Calu3 (cell line): Measurements from ENCODE around the gene PRPF40A. TPM values are rescaled to one million over a fixed set of nuclear protein-coding genes. Genes with fewer than 3 reads are reported as not detected.

Source experiments
- BruUV-seq: library from RNA; stranded (reverse); fragments of 400-500 nt; replicated peaks from 2 replicates; lab custom pipeline; 2021; lab: Mats Ljungman, UMichigan
- CTCF ChIA-PET: fragments of 300-600 bp; sonication (Branson Sonifier 250); formaldehyde crosslinking; loops from one replicate; lab custom pipeline; 2022; ENCODE audit warnings: antibody characterized with exemption; lab: Charles Lee
- DNase-seq: peaks from one replicate; pipeline ENCODE4 v3.0.0; 2022
- H3K27ac Mint-ChIP-seq: one replicate; pipeline ENCODE4 v1.8.0; 2022; ENCODE audit warnings: mixed read lengths; ENCODE audit not compliant: unreplicated experiment
- H3K27me3 Mint-ChIP-seq: one replicate; pipeline ENCODE4 v1.8.0; 2022; ENCODE audit warnings: mixed read lengths; ENCODE audit not compliant: unreplicated experiment
- H3K36me3 Mint-ChIP-seq: one replicate; pipeline ENCODE4 v1.8.0; 2022; ENCODE audit warnings: mild to moderate bottlenecking, moderate library complexity, mixed read lengths; ENCODE audit not compliant: insufficient read depth, unreplicated experiment
- H3K4me1 Mint-ChIP-seq: one replicate; pipeline ENCODE4 v1.8.0; 2022; ENCODE audit warnings: mild to moderate bottlenecking, low read depth, mixed read lengths; ENCODE audit not compliant: unreplicated experiment
- H3K4me3 Mint-ChIP-seq: one replicate; pipeline ENCODE4 v1.8.0; 2022; ENCODE audit warnings: mild to moderate bottlenecking, low read depth, moderate library complexity, mixed read lengths; ENCODE audit not compliant: unreplicated experiment
- H3K9me3 Mint-ChIP-seq: one replicate; pipeline ENCODE4 v1.8.0; 2022; ENCODE audit warnings: low read depth, mixed read lengths; ENCODE audit not compliant: unreplicated experiment
- intact Hi-C: fragments of 100-400 bp; cut with micrococcal nuclease; formaldehyde crosslinking; loops from one replicate; pipeline ENCODE4 v1.10.0; 2022; ENCODE audit not compliant: unreplicated experiment
- total RNA-seq: library from RNA; stranded (reverse); gene quantifications from 2 replicates; pipeline ENCODE4 v1.2.3, GENCODE V29; 2022
- TF ChIP-seq, protein P1 (sequence below): fragments of 200-600 bp; IDR thresholded peaks from one replicate; pipeline ENCODE4 v1.8.0; 2022; ENCODE audit warnings: antibody characterized with exemption; ENCODE audit not compliant: unreplicated experiment

PRPF40A gene
- total RNA-seq, 1 experiment from 2014 or later = 118 TPM

DNA sequence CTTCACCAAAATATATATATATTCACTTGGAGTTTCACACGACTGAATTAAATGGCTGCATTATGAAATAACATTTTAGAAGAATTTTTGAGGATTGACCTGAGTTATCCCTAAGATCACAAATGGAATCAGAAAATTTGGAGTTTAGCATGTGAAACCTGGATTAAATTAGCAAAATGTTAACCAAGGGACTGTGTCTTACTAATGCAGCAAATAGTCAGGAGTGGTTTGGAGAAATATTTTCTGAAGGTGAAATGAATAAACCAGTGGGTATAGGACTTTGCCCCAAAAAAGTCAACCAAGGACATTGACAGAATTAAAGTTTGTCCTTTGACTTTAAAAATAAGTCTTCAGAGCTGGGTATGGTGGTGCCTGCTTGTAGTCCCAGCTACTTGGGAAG is 111.2 kb downstream of the PRPF40A start:
- no peak overlapping the region for H3K27ac Mint-ChIP-seq
- no TSS peak for BruUV-seq
- CTCF ChIA-PET = interaction anchor here (0.7 kb wide), 1 partner anchor 11 kb away, joined by 4 read pairs; no protein-coding TSS in a partner anchor

DNA sequence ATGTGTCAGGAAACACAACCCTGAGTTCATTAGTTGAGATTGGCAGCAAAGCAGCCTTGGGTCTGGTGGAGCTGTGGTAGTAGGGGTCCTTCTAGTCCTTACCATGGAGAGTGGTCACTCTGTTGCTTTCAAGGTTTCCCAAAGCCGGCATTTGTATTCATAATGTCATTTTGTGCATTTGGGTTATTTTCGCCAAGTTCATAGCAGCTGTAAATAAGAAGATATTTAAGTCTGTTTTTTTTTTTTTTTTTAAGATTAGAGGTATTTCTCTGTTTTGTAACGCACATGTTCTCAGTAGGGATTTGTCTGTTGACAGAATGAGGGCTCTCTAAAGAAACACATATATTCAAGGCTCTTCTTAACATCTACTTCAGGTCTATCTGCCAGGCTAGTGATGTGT is 114.1 kb downstream of the PRPF40A start:
- CTCF ChIA-PET = no interaction called here
- TF ChIP-seq, protein P1, sequence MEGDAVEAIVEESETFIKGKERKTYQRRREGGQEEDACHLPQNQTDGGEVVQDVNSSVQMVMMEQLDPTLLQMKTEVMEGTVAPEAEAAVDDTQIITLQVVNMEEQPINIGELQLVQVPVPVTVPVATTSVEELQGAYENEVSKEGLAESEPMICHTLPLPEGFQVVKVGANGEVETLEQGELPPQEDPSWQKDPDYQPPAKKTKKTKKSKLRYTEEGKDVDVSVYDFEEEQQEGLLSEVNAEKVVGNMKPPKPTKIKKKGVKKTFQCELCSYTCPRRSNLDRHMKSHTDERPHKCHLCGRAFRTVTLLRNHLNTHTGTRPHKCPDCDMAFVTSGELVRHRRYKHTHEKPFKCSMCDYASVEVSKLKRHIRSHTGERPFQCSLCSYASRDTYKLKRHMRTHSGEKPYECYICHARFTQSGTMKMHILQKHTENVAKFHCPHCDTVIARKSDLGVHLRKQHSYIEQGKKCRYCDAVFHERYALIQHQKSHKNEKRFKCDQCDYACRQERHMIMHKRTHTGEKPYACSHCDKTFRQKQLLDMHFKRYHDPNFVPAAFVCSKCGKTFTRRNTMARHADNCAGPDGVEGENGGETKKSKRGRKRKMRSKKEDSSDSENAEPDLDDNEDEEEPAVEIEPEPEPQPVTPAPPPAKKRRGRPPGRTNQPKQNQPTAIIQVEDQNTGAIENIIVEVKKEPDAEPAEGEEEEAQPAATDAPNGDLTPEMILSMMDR = no peak
- no peak for DNase-seq
- no peak overlapping the region for H3K27ac Mint-ChIP-seq
- peaks cover 9% of the 10 kb centered on the region for H3K4me1 Mint-ChIP-seq
- H3K27me3 Mint-ChIP-seq = no peaks in the 10 kb centered on the region
- BruUV-seq = no TSS peak
- no peaks in the 10 kb centered on the region for H3K9me3 Mint-ChIP-seq
- no peak overlapping the region for H3K4me3 Mint-ChIP-seq
- H3K36me3 Mint-ChIP-seq = no peaks in the 10 kb centered on the region
- intact Hi-C loops = no loop called here

More for the DNA sequence above, 111.2 kb downstream of the PRPF40A start:
- no peaks in the 10 kb centered on the region for H3K27me3 Mint-ChIP-seq
- no peak for DNase-seq
- no peaks in the 10 kb centered on the region for H3K9me3 Mint-ChIP-seq
- no peak overlapping the region for H3K4me3 Mint-ChIP-seq
- H3K36me3 Mint-ChIP-seq = no peaks in the 10 kb centered on the region
- intact Hi-C loops = no loop called here
- TF ChIP-seq, protein P1 = no peak
- no peaks in the 10 kb centered on the region for H3K4me1 Mint-ChIP-seq

DNA sequence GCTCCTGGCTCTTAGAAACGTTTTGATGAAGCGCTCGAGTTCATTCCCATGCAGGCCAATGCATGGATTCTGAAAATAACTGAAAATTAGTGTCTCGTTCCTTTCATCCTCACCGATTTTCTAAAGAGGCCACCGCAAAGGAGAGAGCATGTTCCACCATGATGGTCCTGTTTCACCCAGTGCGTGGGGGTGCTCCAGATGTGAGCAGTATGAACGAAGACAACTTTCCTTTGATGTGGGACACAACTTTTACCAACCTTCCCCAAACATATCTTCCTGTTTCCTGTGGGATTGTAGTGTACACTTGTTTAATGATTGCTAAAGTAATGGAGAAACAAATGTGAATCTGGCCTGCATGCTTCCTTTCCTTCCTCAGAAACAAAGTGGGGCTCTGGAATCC is 114.5 kb downstream of the PRPF40A start:
- Mint-ChIP-seq H3K27me3 (no peaks in the 10 kb centered on the region), H3K4me1 (peaks cover 9% of the 10 kb centered on the region), H3K9me3 (no peaks in the 10 kb centered on the region), H3K36me3 (no peaks in the 10 kb centered on the region), H3K27ac (no peak overlapping the region), H3K4me3 (no peak overlapping the region)
- no peak for DNase-seq
- TF ChIP-seq, protein P1 = no peak
- CTCF ChIA-PET = no interaction called here
- intact Hi-C loops = no loop called here
- no TSS peak for BruUV-seq

Other genes starting within 250 kb of the PRPF40A start
- gene ARL6IP6, start 1.2 kb upstream of the PRPF40A start, total RNA-seq = 32.6 and 32.8 TPM in 2 replicates